CD4-positive, alpha-beta T cell treated with Interleukin-2 at 100 ng/mL for 4 hours (primary cell): ENCODE data around the gene PCDHB6.
"Not testable (repeated sequence)": the region's sequence is repeated elsewhere in the genome, so short reads cannot be mapped to it uniquely, and the experiment has no call there.

ENCODE experiments used
- DNase-seq: peaks from one replicate; pipeline ENCODE4 v3.0.0-alpha.2; 2020; ENCODE audit warnings: low spot score

PCDHB6 gene

DNA sequence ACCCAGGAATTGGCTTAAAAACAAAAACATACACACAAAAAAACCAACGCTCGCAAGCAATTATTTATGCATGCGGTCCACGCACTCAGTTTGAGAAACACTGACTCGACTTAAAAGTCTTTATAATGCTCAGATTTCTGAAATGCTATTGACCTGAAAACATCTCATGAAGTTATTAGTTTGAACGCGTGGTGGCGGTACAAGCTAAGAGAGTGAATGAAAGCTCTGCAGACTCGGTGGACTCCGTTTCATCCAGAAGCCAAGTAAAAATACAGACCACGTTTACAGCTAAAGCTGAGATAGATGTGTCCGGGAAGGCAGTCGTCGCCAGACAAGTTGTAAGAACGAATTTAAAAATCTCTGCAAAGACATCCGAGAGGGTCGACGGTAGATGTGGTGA lies at the start of gene PCDHB6:
PCDHB6 (plus strand) TSS at position 246 of the 400 bp plus-strand sequence. CDS start 201 bp downstream, outside the sequence.
- no peak for DNase-seq

GRCh38 chr5:141100243-141100805 lies 49.5 kb upstream of the PCDHB6 start, which contains the start of gene PCDHB3:
TSS of gene PCDHB3 (plus strand) at chr5:141100473. CDS start at chr5:141100650, 177 bp downstream.
- no peak for DNase-seq

DNA sequence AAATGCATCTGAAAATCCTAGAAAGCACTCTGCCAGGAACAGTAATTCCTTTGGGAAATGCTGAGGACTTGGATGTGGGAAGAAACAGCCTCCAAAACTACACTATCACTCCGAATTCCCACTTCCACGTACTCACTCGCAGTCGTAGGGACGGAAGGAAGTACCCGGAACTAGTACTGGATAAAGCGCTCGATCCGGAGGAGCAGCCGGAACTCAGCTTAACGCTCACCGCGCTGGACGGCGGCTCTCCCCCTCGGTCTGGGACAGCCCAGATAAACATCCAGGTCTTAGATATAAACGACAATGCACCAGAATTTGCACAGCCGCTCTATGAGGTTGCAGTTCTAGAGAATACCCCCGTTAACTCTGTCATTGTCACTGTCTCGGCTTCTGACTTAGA lies 48.8 kb upstream of the PCDHB6 start:
- DNase-seq, result no peak

DNA sequence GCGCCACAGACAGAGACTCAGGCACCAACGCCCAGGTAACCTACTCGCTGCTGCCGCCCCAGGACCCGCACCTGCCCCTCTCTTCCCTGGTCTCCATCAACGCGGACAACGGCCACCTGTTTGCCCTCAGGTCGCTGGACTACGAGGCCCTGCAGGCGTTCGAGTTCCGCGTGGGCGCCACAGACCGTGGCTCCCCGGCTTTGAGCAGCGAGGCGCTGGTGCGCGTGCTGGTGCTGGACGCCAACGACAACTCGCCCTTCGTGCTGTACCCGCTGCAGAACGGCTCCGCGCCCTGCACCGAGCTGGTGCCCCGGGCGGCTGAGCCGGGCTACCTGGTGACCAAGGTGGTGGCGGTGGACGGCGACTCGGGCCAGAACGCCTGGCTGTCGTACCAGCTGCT lies 47.8 kb upstream of the PCDHB6 start:
- DNase-seq, result not testable (repeated sequence)

DNA sequence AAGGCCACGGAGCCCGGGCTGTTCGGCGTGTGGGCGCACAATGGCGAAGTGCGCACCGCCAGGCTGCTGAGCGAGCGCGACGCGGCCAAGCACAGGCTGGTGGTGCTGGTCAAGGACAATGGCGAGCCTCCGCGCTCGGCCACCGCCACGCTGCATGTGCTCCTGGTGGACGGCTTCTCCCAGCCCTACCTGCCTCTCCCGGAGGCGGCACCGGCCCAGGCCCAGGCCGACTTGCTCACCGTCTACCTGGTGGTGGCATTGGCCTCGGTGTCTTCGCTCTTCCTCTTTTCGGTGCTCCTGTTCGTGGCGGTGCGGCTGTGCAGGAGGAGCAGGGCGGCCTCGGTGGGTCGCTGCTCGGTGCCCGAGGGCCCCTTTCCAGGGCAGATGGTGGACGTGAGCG lies 47.4 kb upstream of the PCDHB6 start:
- not testable (repeated sequence) for DNase-seq

DNA sequence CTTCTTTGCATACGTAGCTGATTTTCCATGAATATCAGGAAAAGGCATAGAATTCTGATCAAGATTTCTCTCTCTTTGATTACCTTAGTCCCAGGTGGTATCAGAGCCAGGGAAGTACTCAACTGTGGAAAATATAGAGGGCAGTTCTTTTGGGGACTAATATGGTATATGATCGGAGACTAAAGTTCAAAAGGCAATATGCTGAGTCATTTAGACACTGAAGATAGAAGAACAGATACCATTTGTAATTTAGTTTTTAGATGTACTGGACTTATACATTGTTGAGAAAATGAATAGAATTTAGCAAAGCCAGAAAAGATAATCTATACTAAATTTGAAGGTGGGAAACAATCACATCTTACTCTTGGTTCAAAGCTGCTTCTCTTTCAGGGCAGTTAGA lies 44.5 kb upstream of the PCDHB6 start:
- no peak for DNase-seq

- no peak for DNase-seq
Observed at GRCh38 chr5:141119250-141119649, 30.6 kb upstream of the PCDHB6 start.

- DNase-seq, result no peak
Observed at GRCh38 chr5:141121563-141121962, 28.3 kb upstream of the PCDHB6 start, which contains the start of gene PCDHB4. TSS of gene PCDHB4 (plus strand) at chr5:141121818. CDS start at chr5:141121999, 181 bp downstream.

DNA sequence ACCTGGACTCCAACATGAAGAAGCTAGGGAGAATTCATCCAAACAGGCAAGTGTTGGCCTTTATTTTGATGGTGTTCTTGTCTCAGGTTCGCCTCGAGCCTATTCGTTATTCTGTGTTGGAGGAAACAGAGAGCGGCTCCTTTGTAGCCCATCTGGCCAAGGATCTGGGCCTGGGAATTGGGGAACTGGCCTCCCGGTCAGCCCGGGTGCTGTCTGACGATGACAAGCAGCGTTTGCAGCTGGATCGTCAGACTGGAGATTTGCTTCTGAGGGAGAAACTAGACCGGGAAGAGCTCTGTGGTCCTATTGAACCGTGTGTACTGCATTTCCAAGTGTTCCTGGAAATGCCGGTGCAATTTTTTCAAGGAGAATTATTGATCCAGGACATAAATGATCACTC lies 27.9 kb upstream of the PCDHB6 start:
- DNase-seq, result no peak

DNA sequence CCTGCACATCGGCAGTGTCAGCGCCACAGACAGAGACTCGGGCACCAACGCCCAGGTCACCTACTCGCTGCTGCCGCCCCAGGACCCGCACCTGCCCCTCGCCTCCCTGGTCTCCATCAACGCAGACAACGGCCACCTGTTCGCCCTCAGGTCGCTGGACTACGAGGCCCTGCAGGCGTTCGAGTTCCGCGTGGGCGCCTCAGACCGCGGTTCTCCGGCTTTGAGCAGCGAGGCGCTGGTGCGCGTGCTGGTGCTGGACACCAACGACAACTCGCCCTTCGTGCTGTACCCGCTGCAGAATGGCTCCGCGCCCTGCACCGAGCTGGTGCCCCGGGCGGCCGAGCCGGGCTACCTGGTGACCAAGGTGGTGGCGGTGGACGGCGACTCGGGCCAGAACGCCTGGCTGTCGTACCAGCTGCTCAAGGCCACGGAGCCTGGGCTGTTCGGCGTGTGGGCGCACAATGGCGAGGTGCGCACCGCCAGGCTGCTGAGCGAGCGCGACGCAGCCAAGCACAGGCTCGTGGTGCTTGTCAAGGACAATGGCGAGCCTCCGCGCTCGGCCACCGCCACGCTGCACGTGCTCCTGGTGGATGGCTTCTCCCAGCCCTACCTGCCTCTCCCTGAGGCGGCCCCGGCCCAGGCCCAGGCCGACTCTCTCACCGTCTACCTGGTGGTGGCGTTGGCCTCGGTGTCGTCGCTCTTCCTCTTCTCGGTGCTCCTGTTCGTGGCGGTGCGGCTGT lies 26.3 kb upstream of the PCDHB6 start:
- DNase-seq, result not testable (repeated sequence)

DNA sequence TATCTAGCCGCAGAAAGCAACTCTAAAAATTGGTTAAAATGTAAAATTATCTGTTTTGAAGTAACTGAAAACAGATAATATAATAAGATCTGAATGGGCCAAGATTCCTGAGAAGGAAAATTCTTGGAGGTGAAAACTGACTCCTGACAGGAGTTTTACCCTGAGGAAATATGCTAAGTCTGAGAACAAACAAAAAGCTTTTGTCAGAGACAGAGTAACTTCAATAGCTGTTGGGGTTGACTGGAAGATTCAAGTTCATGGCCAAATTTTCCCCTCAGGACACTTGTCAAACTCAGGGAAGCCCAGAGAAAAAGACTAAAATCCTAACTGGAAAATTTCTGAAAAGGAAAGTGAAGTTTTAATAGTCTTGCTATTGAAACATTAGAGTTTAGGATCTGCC lies 22.6 kb upstream of the PCDHB6 start:
- DNase-seq, result no peak

GRCh38 chr5:141135030-141135717 lies 14.7 kb upstream of the PCDHB6 start, which contains the start of gene PCDHB5:
TSS of gene PCDHB5 (plus strand) at chr5:141135206. CDS start at chr5:141135435, 229 bp downstream.
- no peak for DNase-seq

GRCh38 chr5:141135718-141136266 lies 14.1 kb upstream of the PCDHB6 start:
- no peak for DNase-seq

DNA sequence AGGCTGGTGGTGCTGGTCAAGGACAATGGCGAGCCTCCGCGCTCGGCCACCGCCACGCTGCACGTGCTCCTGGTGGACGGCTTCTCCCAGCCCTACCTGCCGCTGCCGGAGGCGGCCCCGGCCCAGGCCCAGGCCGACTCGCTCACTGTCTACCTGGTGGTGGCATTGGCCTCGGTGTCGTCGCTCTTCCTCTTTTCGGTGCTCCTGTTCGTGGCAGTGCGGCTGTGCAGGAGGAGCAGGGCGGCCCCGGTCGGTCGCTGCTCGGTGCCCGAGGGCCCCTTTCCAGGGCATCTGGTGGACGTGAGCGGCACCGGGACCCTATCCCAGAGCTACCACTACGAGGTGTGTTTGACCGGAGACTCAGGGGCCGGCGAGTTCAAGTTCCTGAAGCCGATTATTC lies 12.5 kb upstream of the PCDHB6 start:
- DNase-seq, result not testable (repeated sequence)

GRCh38 chr5:141150224-141150992 lies 551 bp downstream of the PCDHB6 start:
- no peak for DNase-seq

DNA sequence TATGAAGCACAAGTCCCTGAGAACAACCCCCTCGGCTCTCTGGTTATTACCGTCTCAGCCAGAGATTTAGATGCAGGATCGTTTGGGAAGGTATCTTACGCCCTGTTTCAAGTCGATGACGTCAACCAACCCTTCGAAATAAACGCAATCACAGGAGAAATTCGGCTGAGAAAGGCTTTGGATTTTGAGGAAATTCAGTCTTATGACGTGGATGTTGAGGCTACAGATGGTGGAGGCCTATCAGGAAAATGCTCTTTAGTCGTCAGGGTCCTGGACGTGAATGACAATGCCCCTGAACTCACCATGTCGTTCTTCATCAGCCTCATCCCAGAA lies 1.1 kb downstream of the PCDHB6 start:
- no peak for DNase-seq

- DNase-seq, result not testable (repeated sequence)
Observed at GRCh38 chr5:141151632-141152031, 1.8 kb downstream of the PCDHB6 start.

GRCh38 chr5:141152096-141152495 lies 2.2 kb downstream of the PCDHB6 start:
- not testable (repeated sequence) for DNase-seq

DNA sequence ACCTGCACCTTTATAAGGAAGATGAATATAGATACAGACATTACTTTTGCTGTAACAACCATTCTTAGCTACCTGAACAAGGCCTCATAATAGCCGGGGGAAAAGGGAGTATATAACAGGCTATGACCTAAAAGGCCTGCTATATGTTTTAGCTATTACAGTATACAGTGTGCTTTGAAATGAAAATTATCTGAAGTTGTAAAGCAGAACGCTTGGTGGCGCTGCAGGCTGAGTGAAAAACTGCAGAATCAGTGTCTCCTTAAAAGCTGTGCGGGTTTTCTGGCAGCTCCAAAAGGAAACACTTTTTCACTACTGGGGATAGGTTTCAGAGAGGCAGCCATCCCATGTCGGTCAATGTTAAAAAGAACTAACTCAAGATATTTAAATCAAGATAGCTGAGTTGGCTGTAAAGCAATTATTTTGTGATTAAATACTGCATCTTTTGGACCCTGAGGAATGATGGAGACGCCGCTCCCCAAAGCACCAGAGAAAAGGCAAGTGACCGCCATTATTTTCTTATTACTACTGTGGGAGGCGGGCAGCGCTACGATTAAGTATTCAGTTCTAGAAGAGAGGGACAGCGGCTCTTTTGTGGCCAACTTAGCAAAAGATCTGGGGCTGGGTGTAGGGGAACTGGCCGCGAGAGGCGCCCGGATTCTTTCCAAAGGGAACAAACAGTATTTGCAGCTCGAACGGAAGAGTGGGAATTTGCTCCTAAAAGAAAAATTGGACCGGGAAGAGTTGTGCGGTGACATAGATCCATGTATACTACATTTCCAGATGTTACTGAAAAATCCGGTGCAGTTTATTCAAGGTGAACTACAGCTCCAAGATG lies 5.9 kb downstream of the PCDHB6 start:
- DNase-seq, result no peak

DNA sequence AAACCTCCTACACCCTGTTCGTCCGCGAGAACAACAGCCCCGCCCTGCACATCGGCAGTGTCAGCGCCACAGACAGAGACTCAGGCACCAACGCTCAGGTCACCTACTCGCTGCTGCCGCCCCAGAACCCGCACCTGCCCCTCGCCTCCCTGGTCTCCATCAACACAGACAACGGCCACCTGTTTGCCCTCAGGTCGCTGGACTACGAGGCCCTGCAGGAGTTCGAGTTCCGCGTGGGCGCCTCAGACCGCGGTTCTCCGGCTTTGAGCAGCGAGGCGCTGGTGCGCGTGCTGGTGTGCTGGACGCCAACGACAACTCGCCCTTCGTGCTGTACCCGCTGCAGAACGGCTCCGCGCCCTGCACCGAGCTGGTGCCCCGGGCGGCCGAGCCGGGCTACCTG lies 7.5 kb downstream of the PCDHB6 start:
- not testable (repeated sequence) for DNase-seq

GRCh38 chr5:141157901-141158300 lies 8.0 kb downstream of the PCDHB6 start:
- DNase-seq, result not testable (repeated sequence)
